Muscle layer of duodenum (tissue), 2 donors: ENCODE results near the gene ABTB1.
"Not testable (repeated sequence)": the region's sequence is repeated elsewhere in the genome, so short reads cannot be mapped to it uniquely, and the experiment has no call there.

Experiments
- H3K27ac ChIP-seq: one replicate; pipeline ENCODE4 v1.7.0; 2013; ENCODE audit warnings: mild to moderate bottlenecking, low read length
- H3K27me3 ChIP-seq: one replicate; pipeline ENCODE4 v1.7.0; 2013; ENCODE audit warnings: low read depth, mild to moderate bottlenecking, control low read depth, low read length
- H3K36me3 ChIP-seq, 2 donors: one replicate each; pipeline ENCODE4 v1.7.0; 2013; ENCODE audit warnings: low read length in 2 of 2, control low read depth in 1 of 2, mild to moderate bottlenecking in 1 of 2; ENCODE audit not compliant: insufficient read depth in 2 of 2, control insufficient read depth in 1 of 2
- H3K4me1 ChIP-seq, 2 donors: one replicate each; pipeline ENCODE4 v1.7.0; 2013; ENCODE audit warnings: low read length in 2 of 2, mild to moderate bottlenecking in 2 of 2, control low read depth in 1 of 2, moderate library complexity in 1 of 2; ENCODE audit not compliant: insufficient read depth in 2 of 2, control insufficient read depth in 1 of 2
- H3K4me3 ChIP-seq, 2 donors: one replicate each; pipeline ENCODE4 v1.7.0; 2013; ENCODE audit warnings: low read length in 2 of 2, low read depth in 1 of 2, mild to moderate bottlenecking in 1 of 2
- H3K9me3 ChIP-seq, 2 donors: one replicate each; pipeline ENCODE4 v1.7.0; 2013; ENCODE audit warnings: low read length in 2 of 2, control low read depth in 1 of 2, mild to moderate bottlenecking in 1 of 2; ENCODE audit not compliant: control insufficient read depth in 1 of 2
- donor health status: healthy.

The ABTB1 gene

DNA sequence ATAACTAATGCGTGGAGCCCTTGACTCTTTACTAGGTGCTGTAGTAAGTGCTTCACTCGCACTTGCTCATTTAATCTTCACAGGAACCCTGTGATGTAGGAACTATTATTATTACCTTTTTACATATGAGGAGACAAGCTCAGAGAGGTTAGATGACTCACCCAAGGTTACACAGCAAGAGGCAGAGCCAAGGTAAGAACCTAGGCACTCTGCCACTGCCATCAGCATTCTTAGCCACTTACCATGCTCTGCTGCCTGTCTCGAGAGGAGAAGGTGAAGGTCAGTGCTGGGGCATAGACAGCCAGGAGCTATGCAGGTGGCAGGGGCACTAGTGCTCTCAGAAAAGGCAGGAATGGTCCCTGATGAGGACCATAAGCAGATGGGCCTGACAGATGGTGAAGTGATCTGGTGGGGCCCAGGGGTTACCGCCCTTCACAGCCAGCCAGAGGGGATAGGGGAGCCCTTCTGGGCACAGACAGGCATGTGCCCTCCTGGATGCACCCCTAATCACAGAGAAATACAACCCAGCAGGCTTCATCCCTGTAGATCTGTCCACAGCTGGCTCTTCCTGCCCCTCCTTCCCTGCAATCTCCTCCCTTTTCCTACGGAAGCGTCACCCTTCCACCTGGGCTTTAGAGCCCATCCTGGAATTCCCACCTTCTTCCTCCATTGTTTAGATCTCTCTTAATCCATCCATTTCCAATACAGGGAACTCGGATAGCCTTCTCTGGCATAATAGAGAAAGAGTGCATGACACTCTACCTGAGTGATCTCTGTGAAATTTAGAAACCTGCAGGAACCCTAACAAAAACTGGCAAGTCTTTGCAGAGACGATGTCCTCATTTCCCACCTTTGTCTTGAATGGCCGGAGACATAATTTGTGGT, 26.9 kb downstream of the ABTB1 start:
- H3K9me3 ChIP-seq, result no peaks in the 10 kb centered on the region
- peaks cover 29% of the 10 kb centered on the region in 2 donors for H3K4me1 ChIP-seq
- H3K27ac ChIP-seq, result peak overlapping the region; percentile 89
- no peaks in the 10 kb centered on the region for H3K27me3 ChIP-seq
- no peak overlapping the region for H3K4me3 ChIP-seq
- peaks cover 0 to 2% of the 10 kb centered on the region in 2 donors for H3K36me3 ChIP-seq

DNA sequence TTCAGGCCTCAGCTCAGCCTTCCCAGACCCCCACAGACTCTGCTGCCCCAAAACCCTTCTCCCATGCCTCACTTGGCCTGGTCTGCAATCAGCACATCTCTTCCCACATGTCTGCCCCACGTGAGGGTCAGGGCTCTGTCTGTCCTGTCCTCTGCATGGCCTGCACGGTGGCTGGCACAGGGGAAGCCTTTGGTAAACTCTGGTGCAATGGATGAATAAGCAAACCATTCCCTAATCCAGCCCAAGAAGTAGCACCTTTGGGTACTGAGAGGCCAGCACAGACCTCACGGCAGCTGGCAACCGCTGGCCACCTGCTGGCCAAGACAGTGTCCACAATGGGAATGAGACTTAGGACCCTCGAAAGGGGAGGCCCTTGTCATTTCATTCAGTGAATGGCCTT, 27.7 kb downstream of the ABTB1 start:
- H3K27ac ChIP-seq, result no peak overlapping the region
- no peaks in the 10 kb centered on the region for H3K36me3 ChIP-seq
- H3K9me3 ChIP-seq, result no peaks in the 10 kb centered on the region
- no peaks in the 10 kb centered on the region for H3K27me3 ChIP-seq
- H3K4me1 ChIP-seq, result peaks cover 29% of the 10 kb centered on the region in 2 donors
- H3K4me3 ChIP-seq, result no peak overlapping the region

DNA sequence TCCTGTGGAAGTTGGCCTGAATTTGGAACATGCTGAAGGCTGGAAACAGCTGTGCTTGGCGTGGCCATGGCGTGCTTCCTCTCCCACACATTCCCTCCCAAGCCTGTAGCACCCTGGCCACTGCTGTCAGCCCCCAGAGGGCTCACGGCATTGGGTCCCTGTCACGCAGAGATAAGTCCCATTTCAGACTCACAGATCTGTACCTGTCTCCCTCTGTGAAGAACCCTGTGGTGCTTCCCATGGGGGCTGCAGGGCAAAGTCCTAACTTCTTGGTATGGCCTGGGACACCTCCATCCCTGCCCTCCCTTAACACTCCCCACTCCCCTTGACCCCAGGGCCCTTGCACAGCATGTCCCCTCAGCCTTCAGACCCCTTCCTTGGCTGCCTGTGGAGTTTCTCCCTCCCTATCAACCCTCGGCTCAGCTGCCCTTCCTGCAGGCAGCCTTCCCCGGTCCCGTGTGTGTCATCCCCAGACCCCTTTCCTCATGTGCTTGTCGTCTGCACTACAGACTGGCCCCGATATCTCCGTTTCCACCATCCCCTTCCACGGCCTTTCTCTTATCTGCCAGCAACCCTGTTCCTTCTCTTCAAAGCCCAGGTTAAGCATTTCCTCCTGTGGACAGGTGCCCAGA, 28.6 kb downstream of the ABTB1 start:
- Histone ChIP-seq H3K27me3 (no peaks in the 10 kb centered on the region), H3K9me3 (no peaks in the 10 kb centered on the region), H3K4me3 (no peak overlapping the region), H3K4me1 (peaks cover 29% of the 10 kb centered on the region in 2 donors), H3K36me3 (peaks cover 0 to 5% of the 10 kb centered on the region in 2 donors), H3K27ac (no peak overlapping the region)

DNA sequence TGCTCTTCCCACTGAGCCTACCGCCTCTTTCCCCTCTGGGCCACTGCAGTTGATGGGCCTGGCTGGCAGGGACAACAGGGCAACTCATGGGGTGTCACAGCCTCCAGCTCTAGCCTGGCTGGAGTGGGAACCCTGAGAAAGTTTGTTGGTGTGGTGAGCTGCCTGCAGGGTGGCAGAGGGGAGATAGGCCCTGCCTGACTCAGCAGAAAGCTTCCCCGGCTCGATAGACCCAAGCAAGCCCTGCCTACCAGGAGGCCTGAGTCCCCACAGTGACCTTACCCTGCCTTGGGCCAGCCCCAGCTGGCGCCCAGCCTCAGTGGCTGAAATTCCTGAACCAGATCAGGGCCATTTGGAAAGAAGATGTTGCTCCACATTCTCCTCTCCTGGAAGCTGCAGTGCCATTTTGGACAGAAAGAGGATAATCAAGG, 29.4 kb downstream of the ABTB1 start:
- Histone ChIP-seq H3K36me3 (peaks cover 0 to 5% of the 10 kb centered on the region in 2 donors), H3K27ac (no peak overlapping the region), H3K4me1 (peaks cover 21 to 23% of the 10 kb centered on the region in 2 donors), H3K4me3 (no peak overlapping the region), H3K9me3 (no peaks in the 10 kb centered on the region), H3K27me3 (no peaks in the 10 kb centered on the region)

DNA sequence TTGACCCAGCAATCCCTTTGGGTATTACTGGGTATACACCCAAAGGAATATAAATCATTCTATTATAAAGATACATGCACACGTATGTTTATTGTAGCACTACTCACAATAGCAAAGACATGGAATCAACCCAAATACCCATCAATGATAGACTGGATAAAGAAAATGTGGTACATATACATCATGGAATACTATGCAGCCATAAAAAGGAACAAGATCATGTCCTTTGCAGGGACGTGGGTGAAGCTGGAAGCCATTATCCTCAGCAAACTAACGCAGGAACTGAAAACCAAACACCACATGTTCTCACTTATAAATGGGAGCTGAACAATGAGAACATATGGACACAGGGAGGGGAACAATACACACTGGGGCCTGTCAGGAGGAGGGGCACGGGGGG, 32.1 kb downstream of the ABTB1 start:
- not testable (repeated sequence) for H3K4me3 ChIP-seq, H3K27me3 ChIP-seq, H3K36me3 ChIP-seq, H3K9me3 ChIP-seq, H3K27ac ChIP-seq
- peaks cover 8 to 15% of the 10 kb centered on the region in 2 donors for H3K4me1 ChIP-seq

DNA sequence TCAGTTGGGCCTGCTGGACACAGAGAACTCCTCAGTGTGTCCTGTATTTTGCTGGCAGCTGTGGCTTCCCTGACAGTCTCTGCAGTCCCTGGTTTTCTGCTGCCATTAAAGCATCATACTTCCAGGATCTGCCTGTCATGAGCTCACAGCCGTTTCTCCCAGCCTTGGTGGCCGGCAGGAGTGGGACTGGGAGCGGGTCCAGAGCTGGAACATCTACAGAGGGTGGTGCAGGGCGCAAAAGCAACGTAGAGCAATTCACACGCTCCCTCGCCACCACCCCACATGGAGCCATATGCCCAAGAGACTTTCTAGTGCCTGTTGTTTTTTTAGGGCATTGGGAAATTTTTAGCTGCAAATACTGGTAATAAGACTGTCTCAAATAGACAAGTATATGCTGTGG, 33.6 kb downstream of the ABTB1 start:
- no peak overlapping the region for H3K27ac ChIP-seq
- no peak overlapping the region for H3K4me3 ChIP-seq
- H3K9me3 ChIP-seq, result no peaks in the 10 kb centered on the region
- H3K36me3 ChIP-seq, result peaks cover 0 to 5% of the 10 kb centered on the region in 2 donors
- H3K27me3 ChIP-seq, result no peaks in the 10 kb centered on the region
- H3K4me1 ChIP-seq, result peaks cover 8 to 19% of the 10 kb centered on the region in 2 donors

DNA sequence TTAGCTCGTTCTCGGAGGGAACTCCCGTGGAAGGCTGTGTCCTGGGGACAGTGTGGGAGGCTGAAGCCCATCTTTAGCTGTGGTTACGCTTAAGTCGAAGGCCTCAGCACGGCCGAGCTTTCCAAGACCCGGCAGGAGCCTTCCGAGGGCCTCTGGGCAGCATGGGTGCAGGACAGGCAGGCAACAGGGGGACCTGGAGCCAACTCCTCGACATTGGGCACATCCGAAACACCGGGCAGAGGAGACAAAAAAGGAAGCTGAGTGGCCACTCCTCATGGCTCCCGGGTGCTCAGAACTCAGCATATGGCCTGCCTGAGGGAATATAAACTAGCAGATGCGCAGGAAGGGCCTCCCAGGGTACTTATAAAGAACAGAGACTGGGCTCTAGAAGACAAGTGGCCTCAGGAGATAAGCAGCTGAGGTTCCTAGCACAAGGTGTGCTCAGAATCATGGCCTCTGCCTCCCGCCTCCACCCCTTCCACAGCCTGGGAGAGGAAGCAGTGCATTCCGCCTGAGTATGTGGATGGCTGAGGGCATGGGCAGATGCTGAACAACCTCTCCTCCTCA, 34.1 kb downstream of the ABTB1 start:
- H3K9me3 ChIP-seq, result no peaks in the 10 kb centered on the region
- H3K4me1 ChIP-seq, result peaks cover 8 to 19% of the 10 kb centered on the region in 2 donors
- no peak overlapping the region for H3K27ac ChIP-seq
- H3K36me3 ChIP-seq, result peaks cover 0 to 5% of the 10 kb centered on the region in 2 donors
- no peaks in the 10 kb centered on the region for H3K27me3 ChIP-seq
- H3K4me3 ChIP-seq, result no peak overlapping the region

DNA sequence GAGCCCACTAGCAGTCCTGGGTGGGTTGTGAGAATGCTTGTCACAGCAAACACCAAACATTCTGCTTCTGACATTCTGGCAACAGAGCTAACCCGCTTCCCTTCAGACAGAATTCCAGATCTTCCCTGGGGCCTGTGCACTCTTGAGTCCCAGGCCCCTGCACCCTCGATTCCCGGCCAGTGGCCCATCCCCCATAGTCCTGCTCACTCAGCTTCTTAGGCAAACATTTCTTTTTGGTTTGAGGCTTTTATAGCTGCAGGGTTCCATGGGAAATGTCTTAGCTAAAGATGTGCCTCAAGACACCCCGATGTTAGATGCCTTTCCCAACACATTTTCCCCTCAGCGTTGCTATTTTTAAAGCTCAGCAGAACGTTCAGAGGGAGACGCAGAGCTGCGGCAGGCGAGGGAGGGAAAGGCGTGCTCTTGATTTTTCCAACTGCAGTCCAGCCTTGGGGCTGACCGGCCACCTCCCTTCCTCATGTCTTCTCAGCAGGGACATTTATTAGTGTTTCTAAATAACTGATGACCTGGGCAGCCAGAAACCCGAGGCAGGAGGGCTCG, 35.2 kb downstream of the ABTB1 start:
- no peaks in the 10 kb centered on the region for H3K27me3 ChIP-seq
- peaks cover 8 to 19% of the 10 kb centered on the region in 2 donors for H3K4me1 ChIP-seq
- H3K9me3 ChIP-seq, result no peaks in the 10 kb centered on the region
- H3K4me3 ChIP-seq, result no peak overlapping the region
- no peak overlapping the region for H3K27ac ChIP-seq
- peaks cover 0 to 5% of the 10 kb centered on the region in 2 donors for H3K36me3 ChIP-seq

DNA sequence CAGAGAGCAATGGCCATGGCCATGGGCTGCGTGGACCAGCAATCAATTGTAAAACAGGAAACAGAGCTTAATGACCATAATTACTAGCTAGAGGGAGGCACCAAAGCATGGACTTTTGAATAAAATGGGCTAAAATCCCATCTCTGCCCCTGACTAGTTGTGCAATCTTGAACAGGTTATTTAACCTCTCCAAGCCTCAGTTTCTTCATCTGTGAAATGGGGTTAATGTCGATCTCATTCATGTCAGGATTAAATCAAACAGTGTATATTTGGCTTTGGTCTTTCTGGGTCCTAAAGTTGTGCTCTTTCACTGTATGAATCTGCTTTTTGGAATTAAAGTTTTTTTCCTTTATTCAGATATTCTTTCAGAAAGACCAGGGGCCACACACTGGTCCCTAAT, 36.1 kb downstream of the ABTB1 start:
- H3K27ac ChIP-seq, result no peak overlapping the region
- peaks cover 0 to 5% of the 10 kb centered on the region in 2 donors for H3K36me3 ChIP-seq
- H3K9me3 ChIP-seq, result no peaks in the 10 kb centered on the region
- H3K4me1 ChIP-seq, result peaks cover 8 to 19% of the 10 kb centered on the region in 2 donors
- no peaks in the 10 kb centered on the region for H3K27me3 ChIP-seq
- no peak overlapping the region for H3K4me3 ChIP-seq

DNA sequence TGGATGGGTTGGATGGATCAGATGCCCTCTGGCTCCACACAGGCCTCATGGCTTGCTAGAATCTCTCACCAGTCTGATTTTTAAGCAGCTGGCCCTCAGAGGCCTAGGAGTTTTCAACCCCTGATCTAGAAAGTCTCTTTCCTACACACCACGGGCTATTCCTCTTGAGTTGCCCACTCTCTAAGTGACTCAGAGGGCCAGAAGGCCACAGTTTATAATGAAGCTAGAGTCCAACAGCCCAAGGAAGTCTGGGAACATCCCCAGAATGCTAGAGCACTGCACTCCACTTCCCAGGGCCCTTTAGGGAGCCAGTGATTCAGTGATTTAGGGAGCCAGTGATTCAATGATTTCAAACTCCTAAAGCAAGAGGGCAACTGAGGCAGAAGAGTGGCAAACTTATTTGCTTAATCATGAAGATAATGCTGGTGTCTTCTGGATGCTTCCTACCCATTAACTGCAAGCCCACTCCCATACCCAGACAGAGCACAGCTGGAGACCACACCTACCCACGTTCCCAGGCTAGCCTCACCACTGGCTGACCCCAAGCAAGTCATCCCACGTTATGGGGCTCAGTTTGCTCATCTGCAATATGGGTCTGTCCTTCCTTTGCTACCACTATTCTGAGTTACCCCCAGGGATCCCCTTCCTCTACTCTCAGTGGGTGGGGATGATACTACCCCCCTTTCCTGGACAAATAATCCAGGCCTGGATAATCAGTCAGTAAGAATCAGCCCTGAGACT, 36.7 kb downstream of the ABTB1 start:
- H3K4me3 ChIP-seq, result no peak overlapping the region
- H3K36me3 ChIP-seq, result peaks cover 0 to 5% of the 10 kb centered on the region in 2 donors
- H3K9me3 ChIP-seq, result no peaks in the 10 kb centered on the region
- peaks cover 8 to 20% of the 10 kb centered on the region in 2 donors for H3K4me1 ChIP-seq
- no peak overlapping the region for H3K27ac ChIP-seq
- H3K27me3 ChIP-seq, result no peaks in the 10 kb centered on the region
